Measurements from ENCODE around the gene ABCC3. TPM values are rescaled to one million over a fixed set of nuclear protein-coding genes. Genes with fewer than 3 reads are reported as not detected.

ABCC3 gene
- total RNA-seq, 2 experiments from 2014 or later = not detected

GRCh38 chr17:50611634-50612033 lies 23.0 kb upstream of the ABCC3 start:
- no peak overlapping the region for H3K4me3 Mint-ChIP-seq
- H3K27me3 Mint-ChIP-seq = peaks cover 5% of the 10 kb centered on the region
- no peak for DNase-seq
- ChIA-PET CTCF (no interaction called here), POLR2A (no interaction called here)
- H3K9me3 Mint-ChIP-seq = no peaks in the 10 kb centered on the region
- no peak overlapping the region for H3K27ac Mint-ChIP-seq
- peaks cover 7% of the 10 kb centered on the region for H3K4me1 Mint-ChIP-seq
- no peaks in the 10 kb centered on the region for H3K36me3 Mint-ChIP-seq (ENCODE audit: low read depth)

- no peak overlapping the region for H3K27ac Mint-ChIP-seq
- no peaks in the 10 kb centered on the region for H3K9me3 Mint-ChIP-seq
- ChIA-PET CTCF (no interaction called here), POLR2A (no interaction called here)
- H3K36me3 Mint-ChIP-seq (ENCODE audit: low read depth) = no peaks in the 10 kb centered on the region
- H3K27me3 Mint-ChIP-seq = peaks cover 5% of the 10 kb centered on the region
- peaks cover 7% of the 10 kb centered on the region for H3K4me1 Mint-ChIP-seq
- DNase-seq = no peak
- H3K4me3 Mint-ChIP-seq = no peak overlapping the region
Observed at GRCh38 chr17:50612281-50612680, 22.4 kb upstream of the ABCC3 start.

GRCh38 chr17:50613007-50613992 lies 21.4 kb upstream of the ABCC3 start:
- H3K9me3 Mint-ChIP-seq = no peaks in the 10 kb centered on the region

GRCh38 chr17:50614471-50615051 lies 20.1 kb upstream of the ABCC3 start:
- Mint-ChIP-seq H3K27me3 (peaks cover 3% of the 10 kb centered on the region), H3K4me3 (no peak overlapping the region), H3K27ac (no peak overlapping the region), H3K9me3 (no peaks in the 10 kb centered on the region), H3K4me1 (peaks cover 7% of the 10 kb centered on the region), H3K36me3 (ENCODE audit: low read depth) (no peaks in the 10 kb centered on the region)
- CTCF ChIA-PET = interaction anchor here (1.3 kb wide), 1 partner anchor 17 kb away, joined by 3 read pairs; no protein-coding TSS in a partner anchor
- DNase-seq = no peak
- POLR2A ChIA-PET = no interaction called here

More at GRCh38 chr17:50613007-50613992, 21.4 kb upstream of the ABCC3 start:
- H3K36me3 Mint-ChIP-seq (ENCODE audit: low read depth) = no peaks in the 10 kb centered on the region
- DNase-seq = no peak
- no peak overlapping the region for H3K27ac Mint-ChIP-seq
- H3K4me1 Mint-ChIP-seq = peaks cover 7% of the 10 kb centered on the region
- peaks cover 5% of the 10 kb centered on the region for H3K27me3 Mint-ChIP-seq
- no peak overlapping the region for H3K4me3 Mint-ChIP-seq
- POLR2A ChIA-PET = no interaction called here
- CTCF ChIA-PET = no interaction called here

GRCh38 chr17:50615828-50616227 lies 18.9 kb upstream of the ABCC3 start:
- Mint-ChIP-seq H3K9me3 (no peaks in the 10 kb centered on the region), H3K27me3 (peaks cover 3% of the 10 kb centered on the region), H3K4me1 (peaks cover 7% of the 10 kb centered on the region), H3K4me3 (no peak overlapping the region), H3K27ac (no peak overlapping the region), H3K36me3 (ENCODE audit: low read depth) (no peaks in the 10 kb centered on the region)
- ChIA-PET CTCF (interaction anchor here (1.3 kb wide), 1 partner anchor 16 kb away, joined by 3 read pairs; no protein-coding TSS in a partner anchor), POLR2A (no interaction called here)
- DNase-seq = no peak

GRCh38 chr17:50618300-50618699 lies 16.4 kb upstream of the ABCC3 start:
- Mint-ChIP-seq H3K4me1 (peaks cover 7% of the 10 kb centered on the region), H3K9me3 (no peaks in the 10 kb centered on the region), H3K27me3 (peaks cover 3% of the 10 kb centered on the region), H3K4me3 (no peak overlapping the region), H3K27ac (no peak overlapping the region), H3K36me3 (ENCODE audit: low read depth) (no peaks in the 10 kb centered on the region)
- POLR2A ChIA-PET = no interaction called here
- DNase-seq = no peak
- CTCF ChIA-PET = interaction anchor here (1.3 kb wide), 1 partner anchor 10 kb away, joined by 6 read pairs; no protein-coding TSS in a partner anchor

GRCh38 chr17:50618941-50619340 lies 15.7 kb upstream of the ABCC3 start:
- DNase-seq = no peak
- peaks cover 6% of the 10 kb centered on the region for H3K4me1 Mint-ChIP-seq
- no peak overlapping the region for H3K27ac Mint-ChIP-seq
- POLR2A ChIA-PET = no interaction called here
- H3K9me3 Mint-ChIP-seq = no peaks in the 10 kb centered on the region
- CTCF ChIA-PET = interaction anchor here (1.0 kb wide), 1 partner anchor 11 kb away, joined by 3 read pairs; no protein-coding TSS in a partner anchor
- H3K4me3 Mint-ChIP-seq = no peak overlapping the region
- no peaks in the 10 kb centered on the region for H3K36me3 Mint-ChIP-seq (ENCODE audit: low read depth)
- H3K27me3 Mint-ChIP-seq = peaks cover 3% of the 10 kb centered on the region

GRCh38 chr17:50619489-50619888 lies 15.2 kb upstream of the ABCC3 start:
- Mint-ChIP-seq H3K4me3 (no peak overlapping the region), H3K4me1 (peaks cover under 1% of the 10 kb centered on the region), H3K9me3 (no peaks in the 10 kb centered on the region), H3K27me3 (peaks cover 3% of the 10 kb centered on the region), H3K27ac (no peak overlapping the region), H3K36me3 (ENCODE audit: low read depth) (no peaks in the 10 kb centered on the region)
- DNase-seq = no peak
- POLR2A ChIA-PET = no interaction called here
- CTCF ChIA-PET = interaction anchor here (0.6 to 1.3 kb wide), 4 partner anchors 11 to 38 kb away, joined by 3 to 4 read pairs (median 3); no protein-coding TSS in a partner anchor

GRCh38 chr17:50620237-50620636 lies 14.4 kb upstream of the ABCC3 start:
- H3K9me3 Mint-ChIP-seq = no peaks in the 10 kb centered on the region
- CTCF ChIA-PET = interaction anchor here (0.6 to 1.3 kb wide), 2 partner anchors 10 to 38 kb away, joined by 3 to 4 read pairs; no protein-coding TSS in a partner anchor
- H3K27me3 Mint-ChIP-seq = peaks cover 3% of the 10 kb centered on the region
- POLR2A ChIA-PET = no interaction called here
- H3K27ac Mint-ChIP-seq = no peak overlapping the region
- DNase-seq = no peak
- H3K4me3 Mint-ChIP-seq = no peak overlapping the region
- H3K4me1 Mint-ChIP-seq = no peaks in the 10 kb centered on the region
- H3K36me3 Mint-ChIP-seq (ENCODE audit: low read depth) = no peaks in the 10 kb centered on the region

- H3K27ac Mint-ChIP-seq = no peak overlapping the region
- no peak overlapping the region for H3K4me3 Mint-ChIP-seq
- H3K9me3 Mint-ChIP-seq = no peaks in the 10 kb centered on the region
- H3K4me1 Mint-ChIP-seq = no peaks in the 10 kb centered on the region
- CTCF ChIA-PET = interaction anchor here (1.3 kb wide), 1 partner anchor 10 kb away, joined by 4 read pairs; no protein-coding TSS in a partner anchor
- DNase-seq = no peak
- POLR2A ChIA-PET = no interaction called here
- no peaks in the 10 kb centered on the region for H3K36me3 Mint-ChIP-seq (ENCODE audit: low read depth)
- H3K27me3 Mint-ChIP-seq = peaks cover 3% of the 10 kb centered on the region
Observed at GRCh38 chr17:50620858-50621257, 13.8 kb upstream of the ABCC3 start.

- ChIA-PET CTCF (no interaction called here), POLR2A (no interaction called here)
- no peaks in the 10 kb centered on the region for H3K4me1 Mint-ChIP-seq
- H3K4me3 Mint-ChIP-seq = no peak overlapping the region
- no peak overlapping the region for H3K27ac Mint-ChIP-seq
- H3K9me3 Mint-ChIP-seq = no peaks in the 10 kb centered on the region
- peaks cover 3% of the 10 kb centered on the region for H3K27me3 Mint-ChIP-seq
- H3K36me3 Mint-ChIP-seq (ENCODE audit: low read depth) = no peaks in the 10 kb centered on the region
- DNase-seq = no peak
Observed at GRCh38 chr17:50621574-50622031, 13.1 kb upstream of the ABCC3 start.

GRCh38 chr17:50624321-50624934 lies 10.3 kb upstream of the ABCC3 start:
- H3K4me3 Mint-ChIP-seq = no peak overlapping the region
- H3K36me3 Mint-ChIP-seq (ENCODE audit: low read depth) = no peaks in the 10 kb centered on the region
- DNase-seq = no peak
- H3K4me1 Mint-ChIP-seq = peaks cover 4% of the 10 kb centered on the region
- peaks cover 22% of the 10 kb centered on the region for H3K27me3 Mint-ChIP-seq
- no peaks in the 10 kb centered on the region for H3K9me3 Mint-ChIP-seq
- peak overlapping the region; percentile 9 for H3K27ac Mint-ChIP-seq
- CTCF ChIA-PET = interaction anchor here (1.8 to 2.4 kb wide), 2 partner anchors 14 to 88 kb away, joined by 3 to 13 read pairs; no protein-coding TSS in a partner anchor
- POLR2A ChIA-PET = no interaction called here

Measured in activated CD4-positive, alpha-beta T cell treated with anti-CD3 and anti-CD28 coated beads, Interleukin-2, amount 10 ng/mL, durations not matched to agents 7 days and 5 days (primary cell).